ENCODE results near the gene UBE2E2.

DNA sequence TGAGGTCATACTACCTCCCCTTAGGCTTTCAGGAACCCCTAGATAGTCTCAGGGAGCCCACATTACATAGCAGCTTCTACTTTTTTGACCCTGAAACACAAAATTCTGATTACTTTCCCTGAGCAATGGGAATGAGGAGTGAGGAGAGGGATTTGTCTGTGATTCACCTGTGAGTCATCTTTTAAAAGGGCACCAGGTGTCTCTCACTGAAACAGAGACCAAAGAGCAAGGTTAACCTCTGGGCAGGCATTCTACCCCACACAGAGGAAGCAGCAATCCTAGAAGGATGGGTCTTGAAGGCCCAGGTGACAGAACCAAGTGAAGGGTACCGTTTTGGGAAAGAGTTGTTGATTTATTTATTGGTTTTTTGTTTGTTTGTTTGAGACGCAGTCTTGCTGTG is 31.1 kb upstream of the UBE2E2 start:
- TF ChIP-seq POLR2AphosphoS5 (IDR thresholded peaks at IDR 0.05) (no peak), CTCF (IDR thresholded peaks at IDR 0.05; ENCODE audit: poor library complexity, severe bottlenecking) (no peak), TAF1 (IDR thresholded peaks at IDR 0.05; ENCODE audit: low read depth) (no peak), MXI1 (conservative IDR thresholded peaks at IDR 0.05; ENCODE audit: poor library complexity, severe bottlenecking) (no peak), EZH2 (IDR thresholded peaks at IDR 0.05; ENCODE audit: borderline replicate concordance, insufficient read depth, low read length, poor library complexity, severe bottlenecking) (no peak), EP300 (conservative IDR thresholded peaks at IDR 0.05; ENCODE audit: poor library complexity, severe bottlenecking) (no peak)
